ENCODE results near the gene HABP4.

GRCh38 chr9:96417661-96418082, 32.3 kb upstream of the HABP4 start:
- TF ChIP-seq CTCF (conservative IDR thresholded peaks at IDR 0.05) (no peak), ZFX (IDR thresholded peaks at IDR 0.05) (0 out of 2 replicates have a peak, but pooled peaks have one; percentile 6)

All from C4-2B (cell line).